Renal pelvis (tissue), 4 donors: ENCODE data around the gene SALL1. TPM values are rescaled to one million over a fixed set of nuclear protein-coding genes. Genes with fewer than 3 reads are reported as not detected.

Experiments
- DNase-seq: peaks from one replicate; pipeline ENCODE4 v3.0.0-alpha.2; 2013
- polyA plus RNA-seq, 3 donors: library from polyadenylated mRNA; unstranded; fragments of 120-200 nt; gene quantifications; one replicate each; pipeline ENCODE4 v1.2.1, GENCODE V29; 2013; ENCODE audit not compliant: insufficient read length in 3 of 3

SALL1 gene
- polyA plus RNA-seq, 3 donors = 93.8 to 121 (median 112) TPM

DNA sequence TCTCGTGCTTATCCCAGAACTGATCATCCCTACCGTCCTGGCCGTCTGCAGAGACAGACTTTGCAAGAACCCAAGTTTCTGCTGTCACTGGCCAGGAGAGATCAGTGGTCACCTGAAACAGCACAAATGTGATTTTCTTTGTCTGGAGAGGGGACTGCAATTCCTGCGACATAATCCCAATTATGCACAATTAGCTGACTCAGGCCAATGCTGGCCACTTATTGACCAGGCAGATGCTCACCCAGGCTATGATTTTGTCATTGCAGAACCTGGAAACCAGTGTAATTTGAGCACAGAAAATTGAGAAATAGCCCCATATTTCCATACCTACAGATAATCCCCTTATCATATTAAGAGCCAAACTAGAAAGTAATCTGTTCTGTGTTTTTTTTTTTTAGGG is 34.7 kb downstream of the SALL1 start:
- no peak for DNase-seq

DNA sequence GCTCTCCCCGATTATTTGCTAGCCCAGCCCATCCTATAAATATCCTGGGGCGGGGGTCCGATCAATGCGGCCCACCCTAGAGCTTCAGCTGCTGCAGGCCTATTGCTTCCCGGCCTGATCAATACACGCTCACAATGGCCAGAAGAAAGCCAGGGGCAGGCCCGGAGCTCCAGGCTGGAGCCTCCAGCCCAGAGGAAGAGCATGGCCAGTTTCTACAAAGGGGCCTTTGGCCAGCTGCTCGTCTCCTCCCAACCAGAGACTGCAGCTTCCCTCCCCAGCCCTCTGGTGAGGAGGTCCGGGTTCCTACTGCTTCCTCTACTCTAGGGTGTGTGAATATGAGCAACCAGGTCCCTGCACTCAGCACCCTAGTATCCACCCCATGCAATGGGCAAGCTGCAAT is 36.7 kb downstream of the SALL1 start:
- DNase-seq = no peak

DNA sequence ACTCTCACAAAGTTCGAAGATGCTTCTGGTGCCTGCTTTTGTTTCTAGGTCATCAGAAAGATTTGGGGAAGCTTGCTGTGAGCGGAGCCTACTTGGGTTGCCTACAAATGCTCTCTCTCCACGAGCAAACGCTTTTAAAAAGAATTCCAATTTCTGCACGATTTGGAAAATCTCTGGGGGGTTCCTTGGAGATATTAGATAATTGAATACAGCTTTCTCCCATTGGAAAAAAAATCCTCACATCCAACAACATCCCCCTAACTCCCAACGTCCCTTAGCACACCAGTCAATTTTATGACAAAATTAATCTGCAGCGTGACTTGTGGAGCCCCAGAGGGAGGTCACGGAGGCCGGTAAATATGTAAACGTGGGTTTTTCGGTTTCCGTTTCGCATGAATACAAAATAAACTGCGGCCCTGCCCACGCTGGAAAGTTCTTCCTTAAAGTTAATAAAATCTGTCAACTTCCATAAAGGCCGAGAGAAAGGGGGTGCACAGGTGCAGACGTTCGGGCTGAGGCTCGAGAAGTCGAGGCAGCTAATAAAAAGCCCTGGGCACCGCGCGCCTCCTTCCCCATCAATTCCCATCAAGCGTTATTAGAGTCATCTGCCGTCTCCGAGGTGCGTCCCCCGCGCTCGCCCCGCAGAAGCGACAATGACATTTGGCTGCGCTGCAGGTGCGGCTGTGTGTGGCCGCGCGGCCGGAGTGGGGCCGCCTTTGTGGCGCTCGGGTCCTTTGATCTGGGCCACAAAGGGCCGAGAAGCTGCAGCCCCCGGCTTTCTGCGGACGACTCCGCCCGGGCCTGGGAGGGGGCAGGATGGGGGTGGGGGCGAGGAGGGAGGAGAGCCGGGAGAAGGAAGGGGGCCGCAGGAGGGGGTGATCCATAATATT is 37.6 kb downstream of the SALL1 start:
- no peak for DNase-seq

DNA sequence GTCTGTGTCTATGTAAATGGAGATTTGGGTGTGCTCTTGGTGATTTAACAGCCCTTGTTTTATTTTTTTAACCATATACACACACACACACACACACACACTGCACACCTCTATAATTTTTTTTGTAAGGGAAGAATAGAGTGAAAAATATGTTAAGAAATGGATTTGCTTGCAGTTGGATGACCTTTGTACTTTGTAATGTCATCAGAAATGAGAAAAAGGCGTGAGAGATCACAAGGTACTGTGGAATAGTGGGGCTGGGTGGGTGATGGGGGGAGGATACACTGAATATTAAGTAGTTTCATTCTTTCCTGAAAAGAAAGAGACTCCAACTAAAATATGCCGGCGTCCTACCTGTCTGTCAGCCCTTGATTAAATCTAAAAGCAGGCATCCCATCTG is 38.7 kb downstream of the SALL1 start:
- no peak for DNase-seq

DNA sequence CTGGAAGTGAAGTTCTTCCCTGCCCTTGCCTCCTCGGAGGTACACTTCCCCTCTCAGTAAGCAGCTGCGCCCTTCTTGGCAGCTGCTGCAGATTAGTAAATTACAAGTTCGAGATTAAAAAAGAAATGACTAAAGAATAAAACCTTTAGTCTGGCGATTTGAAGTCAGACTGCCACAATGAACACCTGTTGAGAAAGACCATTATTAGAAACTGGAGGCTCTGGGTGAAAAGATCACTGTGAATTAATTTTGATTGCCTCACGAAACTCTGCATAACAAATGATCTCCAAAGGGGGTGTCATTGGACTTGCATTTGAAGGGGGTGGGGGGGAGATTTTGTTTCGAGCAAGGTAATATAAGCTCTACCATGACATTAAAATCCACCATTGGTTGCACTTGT is 39.3 kb downstream of the SALL1 start:
- no peak for DNase-seq

DNA sequence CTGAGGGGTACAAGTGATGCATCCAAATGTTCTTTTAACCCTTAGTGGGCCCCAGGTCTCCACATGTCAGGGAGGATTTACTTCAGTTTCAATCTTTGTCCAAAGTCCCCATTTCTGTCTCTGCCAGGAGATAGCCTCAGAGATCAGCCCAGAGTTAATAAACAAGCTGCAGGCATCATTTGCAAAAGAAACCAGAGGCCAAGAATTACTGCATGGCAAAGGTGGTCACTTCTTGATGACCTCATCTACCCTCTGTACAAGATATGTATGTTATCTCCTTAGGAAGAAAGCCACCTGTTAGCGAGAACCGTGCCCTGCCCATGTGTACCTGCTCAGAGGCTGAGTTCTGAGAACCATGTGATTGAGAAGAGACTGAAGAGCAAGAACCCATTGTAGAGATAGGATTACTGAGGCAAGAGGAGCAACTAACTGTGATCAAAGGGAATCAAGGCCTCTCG is 40.3 kb downstream of the SALL1 start:
- DNase-seq = no peak

DNA sequence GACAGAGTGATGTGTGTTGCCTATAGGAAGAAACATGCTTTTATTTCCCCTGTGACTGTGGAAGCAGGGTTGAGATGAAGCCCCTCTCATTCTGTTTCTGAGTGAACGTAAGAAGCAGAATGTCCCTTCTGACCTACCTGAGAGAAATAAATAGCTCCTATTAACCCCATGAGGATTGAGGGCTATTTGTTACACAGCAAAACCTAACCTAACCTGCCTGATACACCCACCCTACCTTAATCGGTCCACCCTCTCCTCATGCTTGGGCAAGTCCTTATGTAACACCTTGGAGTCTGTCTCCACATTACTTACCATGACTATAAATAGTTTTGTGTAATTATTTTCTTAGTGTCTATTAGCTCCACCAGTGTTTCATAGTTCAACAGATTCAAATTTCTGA is 41.9 kb downstream of the SALL1 start:
- no peak for DNase-seq

DNA sequence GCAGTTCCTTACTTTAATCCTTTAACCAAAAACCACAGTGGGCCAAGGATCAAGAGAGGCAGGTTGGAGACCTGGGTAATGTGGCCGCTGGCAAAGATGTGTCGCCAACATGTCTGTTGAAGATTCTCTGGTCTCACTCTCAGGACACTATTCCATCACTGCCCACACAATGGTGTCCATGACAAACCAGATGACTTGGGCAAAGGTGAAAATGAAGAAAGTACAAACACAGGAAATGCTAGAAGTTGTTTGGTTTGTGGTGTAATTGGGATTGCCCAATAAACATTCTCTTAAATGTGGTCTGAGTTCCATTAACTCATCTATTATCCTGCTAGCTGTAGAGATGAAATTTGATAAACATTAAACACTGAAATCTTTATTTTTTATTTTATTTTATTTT is 43.3 kb downstream of the SALL1 start:
- DNase-seq = no peak

DNA sequence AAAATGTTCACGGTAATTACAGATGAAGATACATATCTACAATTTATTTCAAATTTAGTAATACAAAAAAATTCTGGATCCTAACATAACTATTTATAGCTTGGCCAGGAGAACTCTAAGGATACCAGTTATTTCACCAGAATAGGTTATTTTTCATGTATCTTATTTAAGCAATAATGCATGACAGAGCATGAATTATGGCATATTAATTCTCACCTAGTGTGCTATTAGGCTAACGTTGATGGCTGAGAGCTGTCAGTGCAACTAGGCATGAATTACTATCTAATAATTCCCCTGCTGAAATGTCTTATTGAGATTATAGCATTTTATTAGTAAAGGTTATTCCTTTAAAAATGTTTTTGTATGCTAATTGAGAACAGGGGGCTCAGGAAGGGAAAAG is 44.5 kb downstream of the SALL1 start:
- no peak for DNase-seq

DNA sequence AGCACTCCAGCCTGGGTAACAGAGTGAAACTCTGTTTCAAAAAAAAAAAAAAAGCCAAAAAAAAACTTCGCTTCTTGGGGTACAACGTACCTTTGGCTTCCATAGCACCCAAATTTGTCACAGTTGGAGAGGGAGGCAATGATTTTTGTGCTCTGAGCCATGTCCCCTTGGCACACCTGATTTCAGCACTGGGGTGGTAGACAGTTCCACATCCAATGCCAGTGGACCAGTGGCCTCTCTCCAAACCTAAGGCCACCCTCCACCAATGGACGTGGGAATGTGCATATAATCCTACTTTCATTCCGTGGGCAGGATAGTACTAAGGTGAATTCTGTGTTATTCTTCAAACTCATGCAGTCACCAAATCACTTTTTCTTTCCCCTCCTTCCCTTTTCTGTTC is 47.5 kb downstream of the SALL1 start:
- no peak for DNase-seq

DNA sequence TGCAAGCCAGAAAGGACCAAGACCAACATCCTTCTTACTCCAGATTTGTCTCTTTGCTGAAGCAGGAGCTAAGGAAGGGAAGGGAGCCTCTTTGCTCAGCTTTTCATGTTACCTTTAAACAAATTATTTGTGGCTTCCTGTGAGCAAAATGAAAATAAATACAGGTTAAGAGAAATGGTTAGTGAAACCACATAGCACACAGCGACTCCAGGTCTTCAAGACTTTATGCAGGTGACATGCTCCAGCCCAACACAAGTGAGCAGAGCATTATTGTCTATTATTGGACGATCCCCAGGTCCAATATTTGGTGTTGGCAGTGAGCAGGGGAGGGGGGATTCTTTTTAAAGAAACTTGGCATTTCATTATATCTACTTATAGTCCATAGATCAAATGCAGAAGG is 53.3 kb downstream of the SALL1 start:
- DNase-seq = no peak

DNA sequence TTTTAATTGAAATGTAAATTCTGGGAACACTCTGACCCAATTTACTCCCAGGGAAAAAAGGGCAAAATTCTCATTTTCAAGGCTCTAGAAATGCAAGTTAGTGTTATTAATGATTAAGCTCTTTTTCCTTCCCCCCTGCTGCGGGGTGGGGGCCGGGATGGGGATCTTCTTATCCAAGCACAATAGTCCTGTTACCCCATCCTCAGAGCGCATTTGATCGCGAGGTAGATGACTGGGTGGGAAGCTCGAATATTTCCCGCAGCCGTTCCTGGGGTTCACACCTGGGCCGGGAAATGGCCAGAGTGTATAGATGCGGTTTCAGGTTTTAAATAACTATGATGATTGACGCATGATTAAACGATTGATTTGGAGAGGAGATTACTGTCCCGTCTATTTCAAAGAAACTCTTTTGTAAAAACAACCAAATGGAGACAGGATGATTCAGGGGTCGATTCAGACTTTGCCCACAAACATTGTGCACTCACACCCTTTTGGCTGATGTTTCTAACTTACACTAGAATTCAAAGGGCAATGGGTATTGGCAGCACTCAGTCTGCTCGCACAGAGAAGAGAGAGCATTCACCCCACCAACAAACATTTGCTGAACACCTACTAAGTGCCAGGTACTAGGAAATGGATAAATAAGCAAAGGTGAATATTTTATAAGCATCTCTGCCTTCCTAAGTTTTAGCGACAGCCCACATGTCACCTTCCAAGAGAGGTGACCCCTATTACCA is 55.0 kb downstream of the SALL1 start:
- no peak for DNase-seq

DNA sequence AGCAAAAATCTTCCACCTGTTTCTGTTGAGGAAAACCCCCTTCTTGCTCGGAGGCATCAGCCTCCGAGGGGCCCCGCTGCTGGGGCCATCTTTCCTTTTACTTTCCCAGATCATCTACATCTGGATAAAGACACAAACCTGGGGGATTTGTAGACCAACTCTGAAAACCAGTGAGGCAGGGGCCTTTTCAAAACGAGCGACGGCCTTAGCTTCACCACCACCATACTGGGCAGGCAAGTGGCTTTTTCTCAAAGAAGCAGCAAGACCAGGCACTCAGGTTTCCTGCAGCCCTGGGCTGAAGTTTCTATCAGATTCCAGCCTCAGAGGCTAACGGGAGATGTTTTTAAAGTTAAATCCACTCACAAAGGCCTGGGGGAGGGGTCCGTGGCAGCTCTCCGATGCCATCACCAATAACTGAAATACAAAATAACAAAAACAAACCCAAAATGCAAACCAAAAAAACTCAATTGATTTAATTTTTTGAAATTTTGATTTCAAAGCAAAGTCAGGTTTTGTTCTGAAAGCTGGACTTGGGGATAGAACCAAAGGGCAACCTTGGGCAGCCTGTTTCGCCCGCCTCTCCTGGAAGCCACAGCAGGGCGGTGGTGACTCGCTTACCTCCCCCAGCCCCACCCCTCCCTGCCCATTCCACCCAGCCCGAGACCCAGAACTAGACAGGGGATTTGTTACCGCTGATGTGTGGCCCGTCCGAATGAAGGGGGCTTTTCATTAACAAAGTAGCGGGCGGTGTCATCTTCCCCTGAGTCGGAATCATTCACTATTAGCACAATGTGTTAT is 55.8 kb downstream of the SALL1 start:
- DNase-seq = peak; percentile 41

DNA sequence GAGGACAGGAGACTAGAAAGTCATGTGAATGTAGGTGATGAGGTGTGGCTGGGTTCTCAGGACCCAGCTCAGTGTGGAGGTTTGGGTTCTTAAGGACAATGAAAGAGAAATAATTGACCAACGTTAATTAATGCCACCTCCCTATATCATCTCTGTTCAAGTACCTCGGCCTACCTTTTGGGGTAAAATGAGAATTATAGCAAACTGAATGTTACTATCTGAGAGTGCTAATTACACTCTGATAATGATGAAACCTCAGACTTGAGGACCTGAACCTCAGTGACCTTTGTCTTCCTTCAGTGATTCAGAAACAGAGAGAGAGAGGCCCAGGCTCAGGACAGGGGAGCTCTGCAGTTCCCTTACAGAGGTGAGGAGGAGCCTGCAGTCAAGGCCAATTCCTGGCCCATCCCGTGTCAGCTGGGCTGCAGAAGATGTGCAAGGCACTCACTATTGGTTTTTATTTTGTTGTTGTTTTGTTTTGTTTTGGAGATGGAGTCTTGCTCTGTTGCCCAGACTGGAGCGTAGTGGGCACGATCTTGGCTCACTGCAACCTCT is 57.3 kb downstream of the SALL1 start:
- no peak for DNase-seq
